Measurements from ENCODE around the gene CPED1. TPM values are rescaled to one million over a fixed set of nuclear protein-coding genes. Genes with fewer than 3 reads are reported as not detected.

The CPED1 gene
- total RNA-seq, 6 donors from 2014 or later, result 12.9 to 31.6 (median 18.1) TPM

GRCh38 chr7:121271916-121272315 is 283.4 kb downstream of the CPED1 start:
- H3K27ac ChIP-seq, result no peak overlapping the region
- ATAC-seq (ENCODE audit: low FRiP score in 2 of 2) (no peak), DNase-seq (no peak)
- no peaks in the 10 kb centered on the region for H3K4me1 ChIP-seq
- TF ChIP-seq EP300 (IDR thresholded peaks at IDR 0.05) (no peak), CTCF (IDR thresholded peaks at IDR 0.05) (no peak), POLR2A (IDR thresholded peaks at IDR 0.05) (no peak), POLR2AphosphoS5 (IDR thresholded peaks at IDR 0.05) (no peak)
- no peaks in the 10 kb centered on the region for H3K9me3 ChIP-seq
- H3K4me3 ChIP-seq, result no peak overlapping the region
- 95 to 100% methylated on average over 2 of the region's 2 CpGs for WGBS, 2 donors
- H3K27me3 ChIP-seq, result no peaks in the 10 kb centered on the region
- H3K36me3 ChIP-seq, result no peaks in the 10 kb centered on the region

- ATAC-seq (ENCODE audit: low FRiP score in 2 of 2) (no peak), DNase-seq (no peak)
- H3K36me3 ChIP-seq, result no peaks in the 10 kb centered on the region
- no peak overlapping the region for H3K4me3 ChIP-seq
- WGBS, 2 donors, result 89 to 95% methylated on average over 1 of the region's 1 CpG
- H3K27ac ChIP-seq, result no peak overlapping the region
- no peak for TF ChIP-seq POLR2AphosphoS5 (IDR thresholded peaks at IDR 0.05)
- TF ChIP-seq EP300 (IDR thresholded peaks at IDR 0.05), result no peak
- TF ChIP-seq POLR2A (IDR thresholded peaks at IDR 0.05), result no peak
- no peak for TF ChIP-seq CTCF (IDR thresholded peaks at IDR 0.05)
- no peaks in the 10 kb centered on the region for H3K4me1 ChIP-seq
- no peaks in the 10 kb centered on the region for H3K27me3 ChIP-seq
- no peaks in the 10 kb centered on the region for H3K9me3 ChIP-seq
Measured at GRCh38 chr7:121272676-121273075, 284.2 kb downstream of the CPED1 start.

- no peaks in the 10 kb centered on the region for H3K9me3 ChIP-seq
- H3K4me1 ChIP-seq, result no peaks in the 10 kb centered on the region
- TF ChIP-seq POLR2AphosphoS5 (IDR thresholded peaks at IDR 0.05) (no peak), CTCF (IDR thresholded peaks at IDR 0.05) (no peak), POLR2A (IDR thresholded peaks at IDR 0.05) (no peak), EP300 (IDR thresholded peaks at IDR 0.05) (no peak)
- DNase-seq (no peak), ATAC-seq (ENCODE audit: low FRiP score in 2 of 2) (no peak)
- WGBS, 2 donors, result 60 to 68% methylated on average over 2 of the region's 2 CpGs
- H3K27me3 ChIP-seq, result no peaks in the 10 kb centered on the region
- H3K36me3 ChIP-seq, result no peaks in the 10 kb centered on the region
- no peak overlapping the region for H3K27ac ChIP-seq
- H3K4me3 ChIP-seq, result no peak overlapping the region
Measured at GRCh38 chr7:121273467-121274167, 285.1 kb downstream of the CPED1 start.

- no peaks in the 10 kb centered on the region for H3K4me1 ChIP-seq
- no peak overlapping the region for H3K27ac ChIP-seq
- H3K4me3 ChIP-seq, result no peak overlapping the region
- ATAC-seq (ENCODE audit: low FRiP score in 2 of 2) (no peak), DNase-seq (no peak)
- WGBS, 2 donors, result 85 to 93% methylated on average over 2 of the region's 2 CpGs
- no peaks in the 10 kb centered on the region for H3K27me3 ChIP-seq
- TF ChIP-seq POLR2A (IDR thresholded peaks at IDR 0.05) (no peak), POLR2AphosphoS5 (IDR thresholded peaks at IDR 0.05) (no peak), CTCF (IDR thresholded peaks at IDR 0.05) (no peak), EP300 (IDR thresholded peaks at IDR 0.05) (no peak)
- H3K9me3 ChIP-seq, result no peaks in the 10 kb centered on the region
- H3K36me3 ChIP-seq, result no peaks in the 10 kb centered on the region
Measured at GRCh38 chr7:121274467-121274866, 286.0 kb downstream of the CPED1 start.

GRCh38 chr7:121275204-121275603 is 286.7 kb downstream of the CPED1 start:
- H3K36me3 ChIP-seq, result no peaks in the 10 kb centered on the region
- H3K27me3 ChIP-seq, result no peaks in the 10 kb centered on the region
- ATAC-seq (ENCODE audit: low FRiP score in 2 of 2) (no peak), DNase-seq (no peak)
- H3K4me1 ChIP-seq, result no peaks in the 10 kb centered on the region
- TF ChIP-seq POLR2AphosphoS5 (IDR thresholded peaks at IDR 0.05), result no peak
- TF ChIP-seq CTCF (IDR thresholded peaks at IDR 0.05), result no peak
- TF ChIP-seq EP300 (IDR thresholded peaks at IDR 0.05), result no peak
- TF ChIP-seq POLR2A (IDR thresholded peaks at IDR 0.05), result no peak
- H3K4me3 ChIP-seq, result no peak overlapping the region
- no peak overlapping the region for H3K27ac ChIP-seq
- 65 to 69% methylated on average over 3 of the region's 3 CpGs for WGBS, 2 donors
- H3K9me3 ChIP-seq, result no peaks in the 10 kb centered on the region

Measured in upper lobe of left lung (tissue), 6 donors.